ENCODE data around the gene SLC29A1.

The SLC29A1 gene

DNA sequence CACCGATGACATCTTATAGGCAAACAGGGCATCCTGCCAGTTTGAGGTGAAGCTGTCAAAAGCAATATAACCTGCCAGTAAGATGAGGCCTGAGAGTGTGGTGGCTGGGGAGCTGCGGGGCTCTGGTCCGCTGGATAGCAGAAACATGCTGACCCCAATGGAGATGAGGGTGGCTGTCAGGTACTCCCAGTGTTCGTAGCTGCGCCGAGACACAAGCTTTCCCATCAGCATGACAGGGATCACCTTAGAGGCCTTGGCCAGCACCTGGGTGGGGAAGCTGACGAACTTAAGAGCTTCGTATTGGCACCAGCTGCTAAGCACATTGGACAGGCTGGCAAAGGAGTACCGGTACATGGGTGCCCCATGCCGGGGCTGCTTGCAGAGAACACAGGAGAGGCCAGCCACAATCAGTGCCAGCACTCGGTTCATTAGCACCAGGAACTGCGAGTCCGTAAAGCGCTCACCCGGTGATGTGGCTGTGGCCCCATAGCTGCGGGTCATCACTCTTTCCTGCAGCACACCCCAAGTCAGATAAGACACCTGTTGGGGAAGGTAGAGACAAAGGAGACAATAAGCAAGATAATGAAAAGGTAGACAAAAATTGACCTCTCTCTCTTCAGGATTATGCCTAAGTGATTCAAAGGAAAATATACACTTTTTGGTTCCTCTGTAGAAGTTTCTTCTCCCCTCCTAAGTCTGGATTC, 31.9 kb downstream of the SLC29A1 start:
- DNase-seq (ENCODE audit: low read depth) = no peak

DNA sequence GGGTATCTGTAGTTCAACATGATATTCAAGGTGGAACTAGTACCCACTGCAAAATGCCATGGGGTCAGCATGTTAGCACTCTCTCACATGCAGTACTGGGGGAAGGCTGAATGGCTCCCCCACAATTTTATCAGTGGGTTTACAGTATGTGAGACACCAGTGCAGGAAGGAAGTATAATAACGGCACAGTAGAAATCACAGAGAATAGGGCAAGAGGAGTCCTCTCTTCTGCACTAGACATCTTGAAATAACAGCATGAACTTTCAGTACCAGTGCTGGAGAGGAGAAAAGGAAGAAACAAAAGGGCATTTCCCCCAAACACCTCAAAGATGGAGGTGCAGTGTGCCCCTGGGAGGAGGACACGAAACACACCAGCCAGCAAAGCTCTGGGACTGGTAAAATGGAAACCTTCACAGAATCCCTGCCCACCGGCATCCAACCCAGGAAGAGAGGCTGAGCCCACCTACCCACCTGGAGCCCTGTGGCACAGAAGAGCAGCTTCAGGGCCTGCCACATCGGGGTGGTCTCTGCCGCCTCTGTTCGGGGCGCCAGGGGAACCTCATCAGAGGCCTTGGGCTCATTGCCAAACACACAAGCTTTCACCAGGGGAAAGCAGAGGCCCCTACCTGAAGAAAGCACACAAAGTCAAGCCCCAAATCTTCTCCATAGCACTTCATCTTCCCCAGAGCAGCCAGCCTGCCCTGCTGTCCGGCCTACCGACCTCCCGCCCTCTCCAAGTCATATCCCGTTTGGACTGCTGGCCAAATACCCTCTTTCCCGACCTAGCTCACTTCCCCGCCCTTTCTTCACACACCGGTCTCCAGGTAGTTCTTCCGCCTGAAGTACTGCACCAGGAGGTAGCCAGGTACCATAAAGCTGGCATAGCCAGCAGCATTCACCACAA, 32.7 kb downstream of the SLC29A1 start:
- DNase-seq (ENCODE audit: low read depth) = no peak

DNA sequence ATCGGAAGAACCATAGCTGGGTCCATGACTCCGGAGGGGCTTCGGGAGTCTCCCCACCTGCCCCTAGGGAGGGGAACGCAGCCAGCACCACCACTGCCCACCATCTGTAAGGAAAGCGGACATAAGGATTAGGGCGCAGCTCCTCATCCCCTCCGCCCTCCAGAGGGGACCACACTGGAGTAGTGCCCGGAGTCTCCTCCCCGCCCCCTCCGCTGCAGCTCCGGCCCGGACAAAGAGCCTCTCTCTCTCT, 33.3 kb downstream of the SLC29A1 start:
- no peak for DNase-seq (ENCODE audit: low read depth)

DNA sequence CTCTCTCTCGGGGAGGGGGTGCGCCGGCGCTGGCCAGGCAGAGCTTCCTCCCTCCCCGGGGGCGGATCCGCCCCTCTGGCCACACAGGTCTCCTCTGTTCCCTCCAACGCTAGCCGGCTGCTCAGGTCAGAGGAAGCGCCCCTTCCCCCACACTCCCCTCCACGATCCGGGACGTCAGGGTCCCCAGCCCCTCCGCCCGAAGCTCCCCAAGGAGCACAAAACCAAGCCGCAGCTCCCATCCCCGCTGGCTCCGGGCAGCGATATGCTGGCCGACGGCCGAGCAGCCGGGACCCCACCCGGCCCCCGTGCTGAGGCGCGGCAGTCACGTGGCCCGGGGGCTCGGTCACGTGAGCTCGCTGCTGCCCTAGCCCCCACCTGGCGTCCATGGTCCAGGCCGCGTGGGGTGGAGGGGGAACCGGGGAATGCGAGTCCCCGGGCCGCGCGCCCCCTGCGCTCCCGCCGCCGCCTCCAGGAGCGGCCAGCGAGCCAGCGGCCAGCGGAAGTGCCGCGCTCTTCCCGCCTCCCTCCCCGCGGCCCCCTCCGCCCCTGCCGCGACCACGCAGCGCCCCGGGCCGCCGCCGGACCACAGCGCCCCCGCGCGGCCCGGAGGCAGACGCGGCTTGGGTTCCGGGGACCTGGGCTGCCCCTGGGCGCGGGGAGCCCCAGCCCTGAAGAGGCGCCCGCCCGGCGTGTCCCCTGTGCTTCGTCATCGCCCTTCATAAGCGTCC, 33.8 kb downstream of the SLC29A1 start, which contains the start of gene SLC35B2:
TSS of gene SLC35B2 (minus strand) at position 504 of the 728 bp plus-strand sequence. CDS start at position 386, 118 bp downstream.
- DNase-seq (ENCODE audit: low read depth) = peak; percentile 54

DNA sequence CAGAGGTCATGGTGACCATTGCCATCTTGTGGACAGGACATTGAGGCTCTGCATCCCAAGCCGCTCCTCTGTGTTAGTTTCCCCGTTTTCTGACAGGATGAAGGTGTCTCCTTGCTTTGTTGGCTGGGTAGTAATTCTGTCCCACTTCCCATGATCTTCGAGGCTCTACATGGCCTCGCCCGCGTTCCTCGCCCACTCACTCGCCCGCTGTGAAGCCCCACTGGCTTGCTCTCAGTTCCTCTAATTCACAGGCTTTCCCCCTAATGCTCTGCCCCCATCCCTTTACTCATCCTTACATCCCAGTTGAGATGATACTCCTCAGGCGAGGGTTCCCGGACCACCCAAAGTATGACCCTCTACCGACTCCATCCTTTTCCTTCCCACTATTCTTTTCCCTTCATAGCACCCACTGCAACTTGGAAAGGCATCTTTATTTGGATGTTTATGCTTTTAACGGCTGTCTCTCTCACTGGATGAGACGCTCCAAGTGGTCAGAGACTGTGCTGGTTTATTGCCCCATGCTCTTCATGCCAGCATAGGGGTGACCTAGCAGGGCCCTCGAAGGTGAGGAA, 34.4 kb downstream of the SLC29A1 start:
- DNase-seq (ENCODE audit: low read depth) = no peak

DNA sequence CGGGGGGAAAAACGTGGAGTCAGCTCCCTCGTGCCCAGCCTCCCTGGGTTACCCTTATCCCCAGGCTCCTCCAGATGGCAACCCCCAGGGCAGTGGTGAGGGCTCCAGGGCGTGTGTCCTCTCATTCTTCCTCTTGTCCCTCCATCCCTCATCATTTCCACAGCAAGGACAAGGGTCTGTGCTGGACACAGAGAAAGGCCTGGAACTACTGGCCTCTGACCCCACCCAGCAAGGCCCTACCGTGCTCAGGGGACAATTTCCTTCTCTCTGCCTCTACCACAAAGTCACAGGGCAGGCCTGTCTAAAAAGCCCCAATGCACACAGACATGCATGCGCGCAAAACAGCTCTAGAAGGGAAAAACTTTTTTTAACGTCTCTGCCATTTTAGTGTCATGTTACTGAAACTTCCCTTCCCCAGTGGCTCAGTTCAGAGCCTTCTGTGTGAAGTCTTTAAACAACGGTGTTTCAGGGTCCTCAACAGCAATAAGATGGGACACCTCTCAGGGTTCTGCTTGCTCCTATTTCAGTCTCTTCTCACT, 35.0 kb downstream of the SLC29A1 start:
- DNase-seq (ENCODE audit: low read depth) = no peak

DNA sequence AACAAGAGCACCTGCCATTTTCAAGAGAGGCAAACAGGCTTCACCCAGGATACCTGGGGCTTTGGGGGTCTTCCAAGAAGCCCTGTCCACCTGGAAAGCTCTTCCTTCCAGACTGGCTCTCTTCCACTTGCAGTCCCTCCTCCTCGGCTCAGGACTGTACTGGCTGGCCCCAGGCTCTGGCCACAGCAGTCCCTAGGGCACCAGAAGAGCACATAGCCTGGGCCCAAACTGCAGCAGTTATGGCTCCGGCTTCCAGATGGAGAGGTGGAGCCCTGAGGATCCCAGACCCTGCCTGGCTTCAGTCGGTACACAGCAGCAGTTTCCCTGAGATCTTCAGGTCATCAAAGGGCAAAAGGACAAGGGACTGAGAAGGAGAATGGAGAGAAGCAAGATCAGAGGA, 35.5 kb downstream of the SLC29A1 start:
- DNase-seq (ENCODE audit: low read depth) = no peak

DNA sequence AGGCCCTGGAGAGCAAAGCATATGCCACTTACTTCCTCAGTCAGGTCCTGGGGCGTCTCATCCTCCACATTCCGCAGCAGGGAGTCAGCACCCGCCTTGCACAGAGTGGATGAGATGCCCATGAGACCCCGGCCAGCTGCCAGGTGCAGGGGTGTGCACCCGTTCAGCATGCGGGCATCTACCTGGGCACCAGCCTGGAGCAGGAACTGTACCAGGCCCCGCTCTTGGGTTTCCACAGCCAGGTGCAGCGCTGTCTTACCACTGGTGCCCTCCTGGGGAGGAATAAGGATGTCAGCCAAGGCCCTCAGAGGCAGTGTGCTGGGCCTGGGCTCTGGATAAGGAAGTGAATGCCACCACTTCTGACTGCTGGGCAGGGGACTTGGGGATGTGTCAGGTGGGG, 36.6 kb downstream of the SLC29A1 start:
- DNase-seq (ENCODE audit: low read depth) = no peak

DNA sequence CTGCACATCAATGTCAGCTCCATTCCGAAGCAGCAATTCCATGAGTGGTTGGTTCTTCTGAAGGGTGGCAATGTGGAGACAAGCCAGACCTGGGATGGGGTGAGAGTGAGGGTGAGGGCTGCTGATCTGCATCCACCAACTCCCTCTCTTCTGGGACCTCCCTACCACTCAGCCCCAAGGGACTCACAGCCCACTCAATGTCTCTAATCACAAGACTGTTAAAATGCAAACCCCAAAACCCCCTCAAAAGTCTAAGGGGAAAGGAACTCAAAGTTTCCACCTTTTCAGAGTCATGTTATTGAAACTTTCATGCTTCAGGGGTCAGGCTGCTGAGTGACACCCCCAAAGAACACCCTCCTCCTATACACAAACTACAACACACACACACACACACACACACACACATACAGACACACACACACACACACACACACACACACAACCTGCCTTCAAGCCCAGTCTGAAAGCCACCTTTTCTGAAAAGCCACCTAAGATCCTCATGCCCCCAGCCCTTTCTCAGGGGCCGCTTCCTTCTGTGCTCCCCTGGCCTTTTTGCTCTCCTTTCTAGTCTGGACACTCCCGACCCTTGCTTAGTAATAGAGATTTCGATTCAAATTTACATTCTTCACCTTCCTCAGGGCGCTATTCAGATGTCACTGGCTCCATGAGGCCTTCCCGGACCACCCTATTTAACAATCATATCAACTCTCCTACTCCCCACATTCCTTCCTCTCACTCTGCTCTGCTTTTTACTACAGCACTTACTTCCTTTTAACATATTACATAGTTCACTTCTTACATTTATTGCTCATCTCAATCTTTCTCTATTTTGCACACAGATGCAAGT, 37.3 kb downstream of the SLC29A1 start:
- no peak for DNase-seq (ENCODE audit: low read depth)

DNA sequence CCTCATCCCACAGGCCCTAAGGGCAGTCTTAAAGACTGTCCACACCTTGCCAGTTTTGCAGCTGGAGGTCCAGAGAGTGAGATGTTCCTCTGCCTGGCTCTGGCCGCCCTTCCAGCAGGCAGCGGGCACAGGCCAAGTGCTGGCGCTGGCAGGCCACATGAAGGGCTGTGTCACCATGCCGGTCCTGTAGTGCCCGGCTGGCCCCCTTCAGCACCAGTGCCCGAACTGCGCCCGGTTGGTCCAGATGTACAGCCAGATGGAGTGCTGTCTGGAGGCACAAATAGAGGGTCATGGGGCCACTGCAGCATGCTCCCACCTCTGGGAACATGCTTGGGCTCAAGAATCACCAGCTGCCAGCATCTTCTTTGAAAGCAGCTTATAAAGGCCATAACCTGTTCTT, 38.2 kb downstream of the SLC29A1 start:
- no peak for DNase-seq (ENCODE audit: low read depth)

DNA sequence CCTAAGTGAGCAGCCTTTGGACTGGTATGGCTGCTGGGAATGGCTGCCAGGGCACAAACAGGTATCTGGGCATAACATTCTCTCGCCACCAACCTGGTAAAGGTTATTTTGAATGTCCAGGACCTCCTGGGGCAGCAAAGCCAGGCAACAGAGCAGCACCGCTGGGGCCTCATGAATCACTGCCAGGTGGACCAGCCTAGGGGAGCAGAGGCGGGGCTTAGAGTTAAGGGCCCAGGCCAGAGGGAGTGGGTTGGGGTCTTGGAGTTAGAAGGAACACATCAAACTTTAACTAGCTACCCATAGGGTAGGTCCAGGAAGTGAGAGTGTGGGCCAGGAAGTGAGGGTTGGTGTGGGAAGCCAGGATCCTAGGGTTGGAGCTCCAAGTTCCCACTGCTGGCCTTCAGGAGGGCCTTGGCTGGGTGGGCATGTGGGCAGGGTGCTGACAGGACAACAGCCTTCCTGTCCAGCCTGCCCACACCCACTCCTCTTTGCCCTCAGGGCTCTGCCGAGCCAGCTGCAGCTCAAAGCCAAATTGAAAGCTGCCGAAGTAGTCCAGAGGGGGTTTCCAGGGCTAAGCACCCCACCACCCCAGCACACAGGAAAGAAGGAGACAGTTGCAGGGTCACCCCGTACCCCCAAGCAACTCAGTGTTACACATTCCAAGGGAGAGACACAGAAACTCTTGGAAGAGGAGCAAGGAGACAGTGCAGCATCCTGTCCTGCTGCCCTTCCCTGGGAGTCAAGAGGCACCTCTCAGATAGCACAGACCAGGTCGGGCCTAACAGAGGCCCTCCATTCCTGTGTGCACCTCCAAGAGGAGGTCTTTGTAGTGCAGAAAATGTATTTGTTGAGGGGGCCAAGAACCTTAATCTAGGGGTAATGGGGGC, 39.3 kb downstream of the SLC29A1 start:
- DNase-seq (ENCODE audit: low read depth) = no peak

DNA sequence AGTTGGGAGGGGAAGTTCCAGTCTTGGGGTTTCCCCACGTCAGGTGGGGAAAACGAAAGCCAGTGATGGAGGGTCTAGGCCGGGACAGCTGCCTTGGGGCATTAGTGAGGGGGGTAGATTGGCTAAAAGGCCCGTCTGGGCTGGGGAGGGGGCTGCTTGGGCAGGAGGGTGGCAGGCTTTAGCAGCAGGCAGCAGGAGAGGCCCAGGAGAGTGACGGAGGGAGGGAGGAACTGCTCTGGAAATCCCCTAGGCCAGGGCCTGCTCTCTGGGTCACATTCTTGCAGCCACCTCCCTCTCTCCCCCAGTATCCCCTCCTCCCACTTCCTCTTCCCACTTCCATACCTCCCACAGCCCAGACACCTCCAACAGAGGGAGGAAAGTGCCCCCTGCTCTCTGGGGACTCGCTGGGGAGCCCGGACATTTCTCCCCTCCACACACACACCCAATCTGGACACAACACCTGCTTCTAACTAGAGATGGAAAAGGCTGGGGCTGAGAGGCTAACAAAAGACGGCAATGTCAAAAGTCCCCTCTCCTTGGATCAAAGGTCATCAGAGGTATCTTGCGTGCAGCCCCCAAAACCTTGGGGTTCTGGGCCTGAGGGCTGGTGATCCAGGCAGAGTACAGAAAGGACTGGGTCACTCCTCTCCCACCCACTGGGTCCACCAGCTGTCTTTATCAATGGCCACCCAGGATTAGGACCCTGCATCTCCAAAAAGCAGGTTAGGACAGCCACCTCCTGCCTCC, 40.1 kb downstream of the SLC29A1 start:
- no peak for DNase-seq (ENCODE audit: low read depth)

DNA sequence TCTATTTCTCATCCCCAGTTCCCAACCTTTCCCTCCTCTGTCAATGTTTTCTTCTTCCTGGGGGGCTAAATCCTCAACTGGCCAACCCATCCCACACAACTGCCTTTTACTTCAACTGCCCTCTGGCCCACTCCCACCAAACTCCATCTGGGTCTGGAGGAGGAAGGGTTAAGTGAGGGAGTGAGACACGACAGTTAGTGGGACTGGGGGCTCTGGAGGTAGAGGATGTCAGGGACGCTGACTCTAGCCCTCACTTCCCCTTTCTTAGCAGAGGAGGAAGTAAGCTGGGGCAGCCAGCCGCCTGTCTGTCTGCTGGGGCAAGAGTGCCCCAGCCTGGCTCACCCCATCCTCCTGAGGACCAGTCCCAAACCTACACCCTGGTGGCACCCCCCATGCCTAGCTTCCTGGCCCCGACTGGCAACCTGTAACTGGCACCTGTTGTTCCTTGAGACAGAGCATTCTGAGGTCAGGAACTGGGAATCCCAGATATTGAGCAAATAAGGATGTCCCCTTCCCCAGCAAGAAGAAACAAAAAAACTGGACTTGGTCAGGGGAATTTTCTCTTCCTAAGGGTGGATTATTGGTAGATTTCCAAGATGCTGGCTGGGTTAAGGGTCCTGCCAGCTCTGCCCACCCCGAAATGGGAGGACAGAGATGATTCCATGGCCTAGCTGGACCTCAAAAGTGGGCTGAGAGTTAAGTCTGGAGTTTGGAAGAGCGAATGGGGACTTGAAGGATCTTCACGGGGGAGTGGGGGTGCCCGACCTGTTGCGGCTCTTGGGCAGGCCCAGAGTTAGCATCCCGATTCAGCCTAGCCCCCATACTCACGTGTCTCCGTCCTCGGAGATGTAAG, 41.0 kb downstream of the SLC29A1 start:
- DNase-seq (ENCODE audit: low read depth) = no peak

DNA sequence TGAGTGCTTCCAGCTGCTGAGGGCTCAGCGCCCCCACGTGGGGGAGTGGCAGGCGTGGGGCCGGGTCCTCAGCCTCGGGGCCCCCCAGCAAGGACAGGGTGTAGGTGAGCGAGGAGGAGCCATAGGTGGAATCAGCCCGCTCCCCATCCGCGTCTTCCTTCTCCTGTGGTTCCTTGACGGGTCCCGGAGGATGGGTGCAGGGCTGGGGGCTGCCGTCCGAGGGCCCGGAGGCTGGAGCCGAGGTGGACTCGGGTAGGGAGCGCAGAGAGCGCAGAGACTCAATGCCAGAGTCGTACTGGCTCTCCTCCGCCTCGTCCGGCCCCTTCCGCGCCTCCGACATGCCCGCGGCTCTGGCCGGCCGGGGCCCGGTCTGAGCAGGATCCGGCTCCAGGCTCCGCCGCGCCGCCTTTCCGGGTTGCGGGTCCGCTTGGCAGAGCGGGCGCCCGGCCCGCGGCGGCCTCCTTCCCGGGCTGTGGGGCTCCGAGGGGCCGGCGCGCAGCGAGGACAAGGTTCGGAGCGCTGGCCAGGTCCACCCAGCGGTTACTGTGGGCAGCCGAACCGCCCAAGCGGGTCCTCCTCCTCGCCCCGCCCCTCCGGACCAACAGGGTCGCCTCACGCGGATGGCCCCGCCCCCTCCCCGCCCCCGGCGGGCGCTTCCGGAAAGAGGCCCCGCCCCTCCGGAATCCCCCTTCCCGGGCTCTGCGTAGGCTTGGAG, 41.8 kb downstream of the SLC29A1 start, which contains the start of gene NFKBIE:
TSS of gene NFKBIE (minus strand) at position 545 of the 715 bp plus-strand sequence. CDS start at position 340, 205 bp downstream.
- peak; percentile 97 for DNase-seq (ENCODE audit: low read depth)

DNA sequence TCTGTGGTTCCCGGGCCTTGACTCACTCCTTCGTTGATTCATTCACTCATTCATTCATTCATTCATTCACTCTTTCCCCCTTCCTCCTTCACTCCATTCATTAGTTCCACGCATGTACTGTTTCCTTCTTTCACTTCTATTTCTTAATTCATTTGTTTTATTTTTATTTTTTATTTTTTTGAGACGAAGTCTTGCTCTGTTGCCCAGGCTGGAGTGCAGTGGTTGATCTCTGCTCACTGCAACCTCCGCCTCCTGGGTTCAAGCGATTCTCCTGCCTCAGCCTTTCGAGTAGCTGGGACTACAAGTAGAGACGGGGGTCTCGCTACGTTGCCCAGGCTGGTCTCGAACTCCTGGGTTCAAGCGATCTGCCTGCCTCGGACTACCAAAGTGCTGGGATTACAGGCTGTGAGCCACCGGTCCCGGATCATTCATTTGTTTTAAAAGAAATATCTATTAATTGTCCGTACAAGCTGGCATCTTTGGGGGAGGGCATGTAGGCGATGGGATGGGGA, 42.4 kb downstream of the SLC29A1 start:
- no peak for DNase-seq (ENCODE audit: low read depth)

DNA sequence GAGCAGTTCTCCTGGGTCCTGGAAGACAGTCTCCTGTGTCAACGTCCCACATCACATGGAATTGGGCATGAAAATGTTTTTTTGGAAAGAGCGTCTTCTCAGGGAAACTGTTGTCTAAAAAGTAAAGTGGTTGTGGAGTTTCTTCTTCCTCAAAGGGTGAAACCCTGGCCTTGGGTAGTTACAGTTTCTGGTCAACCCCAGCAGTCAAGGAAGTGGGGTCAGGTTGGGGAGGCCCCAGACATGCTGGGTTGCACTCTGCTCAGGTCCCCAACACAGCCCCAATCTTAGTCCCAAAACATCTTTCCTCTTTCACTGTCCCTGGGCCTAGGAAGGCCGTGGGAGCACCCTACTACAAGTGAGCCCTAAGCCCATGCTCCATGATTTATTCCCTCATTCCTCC, 43.0 kb downstream of the SLC29A1 start:
- no peak for DNase-seq (ENCODE audit: low read depth)

DNA sequence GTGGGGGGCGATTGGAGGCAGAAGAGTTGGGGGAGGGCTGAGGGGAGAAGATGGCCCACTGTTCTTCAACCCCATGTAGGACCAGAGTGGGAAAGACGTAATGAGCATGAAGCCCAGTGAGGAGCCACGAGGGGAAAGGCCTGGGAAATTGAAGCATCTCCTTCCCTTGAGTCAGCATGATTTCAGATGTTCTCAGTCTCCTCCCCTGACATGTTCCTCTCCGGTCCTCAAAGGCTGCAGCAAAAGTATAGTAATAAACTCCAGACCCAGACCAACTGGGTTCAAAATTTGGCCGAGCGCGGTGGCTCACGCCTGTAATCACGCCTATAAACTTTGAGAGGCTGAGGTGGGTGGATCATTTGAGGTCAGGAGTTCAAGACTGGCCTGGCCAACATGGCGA, 43.9 kb downstream of the SLC29A1 start:
- DNase-seq (ENCODE audit: low read depth) = no peak

Data from activated T-helper 9 cell treated with anti-CD3 and anti-CD28 coated beads, Interleukin-2, amount 50 U/mL, for 16 hours (primary cell).